H1 (cell line): ENCODE measurements around the gene GLT8D1.

ENCODE experiments used
- CEBPB ChIP-seq: IDR thresholded peaks from 2 replicates; pipeline ENCODE4 v1.6.1; 2012; ENCODE audit warnings: low read depth, low read length
- CREB1 ChIP-seq: IDR thresholded peaks from 2 replicates; pipeline ENCODE4 v1.6.1; 2012; ENCODE audit warnings: inconsistent platforms
- EZH2 ChIP-seq: fragments of 200-600 bp; sonication (generic); IDR thresholded peaks from 2 replicates; pipeline ENCODE4 v1.7.1; 2012; ENCODE audit warnings: low read depth, mild to moderate bottlenecking, moderate library complexity, low read length, inconsistent platforms; ENCODE audit not compliant: severe bottlenecking
- HDAC6 ChIP-seq: IDR thresholded peaks from one replicate; pipeline ENCODE4 v1.7.1; 2012; ENCODE audit warnings: low read depth, mild to moderate bottlenecking, inconsistent platforms, low read length, moderate library complexity
- POLR2AphosphoS5 ChIP-seq: IDR thresholded peaks from 2 replicates; pipeline ENCODE4 v1.6.1; 2011; ENCODE audit warnings: low read depth, low read length
- SIRT6 ChIP-seq: IDR thresholded peaks from one replicate; pipeline ENCODE4 v1.7.1; 2012; ENCODE audit warnings: low read length, inconsistent platforms
- SP4 ChIP-seq: IDR thresholded peaks from 2 replicates; pipeline ENCODE4 v1.6.1; 2012; ENCODE audit warnings: low read length, inconsistent platforms
- ZNF274 ChIP-seq: IDR thresholded peaks from 2 replicates; pipeline ENCODE4 v1.7.0; 2012; ENCODE audit warnings: low read length, borderline replicate concordance; ENCODE audit errors: extremely low read depth
- TF ChIP-seq, protein P1 (sequence below), 3 experiments: IDR thresholded peaks; 1 replicate in 2 of 3; 2 replicates in 1 of 3; pipeline versions ENCODE4 v1.5.1 to v1.6.1; 2011; ENCODE audit warnings: low read length in 3 of 3, mild to moderate bottlenecking in 3 of 3, inconsistent platforms in 2 of 3, low read depth in 1 of 3, moderate library complexity in 1 of 3; ENCODE audit not compliant: insufficient read depth in 1 of 3; ENCODE audit errors: control extremely low read depth in 1 of 3

GRCh38 chr3:52679811-52680210, 25.8 kb downstream of the GLT8D1 start:
- TF ChIP-seq, protein P1, sequence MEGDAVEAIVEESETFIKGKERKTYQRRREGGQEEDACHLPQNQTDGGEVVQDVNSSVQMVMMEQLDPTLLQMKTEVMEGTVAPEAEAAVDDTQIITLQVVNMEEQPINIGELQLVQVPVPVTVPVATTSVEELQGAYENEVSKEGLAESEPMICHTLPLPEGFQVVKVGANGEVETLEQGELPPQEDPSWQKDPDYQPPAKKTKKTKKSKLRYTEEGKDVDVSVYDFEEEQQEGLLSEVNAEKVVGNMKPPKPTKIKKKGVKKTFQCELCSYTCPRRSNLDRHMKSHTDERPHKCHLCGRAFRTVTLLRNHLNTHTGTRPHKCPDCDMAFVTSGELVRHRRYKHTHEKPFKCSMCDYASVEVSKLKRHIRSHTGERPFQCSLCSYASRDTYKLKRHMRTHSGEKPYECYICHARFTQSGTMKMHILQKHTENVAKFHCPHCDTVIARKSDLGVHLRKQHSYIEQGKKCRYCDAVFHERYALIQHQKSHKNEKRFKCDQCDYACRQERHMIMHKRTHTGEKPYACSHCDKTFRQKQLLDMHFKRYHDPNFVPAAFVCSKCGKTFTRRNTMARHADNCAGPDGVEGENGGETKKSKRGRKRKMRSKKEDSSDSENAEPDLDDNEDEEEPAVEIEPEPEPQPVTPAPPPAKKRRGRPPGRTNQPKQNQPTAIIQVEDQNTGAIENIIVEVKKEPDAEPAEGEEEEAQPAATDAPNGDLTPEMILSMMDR (IDR thresholded peaks at IDR 0.05; ENCODE audit: control extremely low read depth in 1 of 3, insufficient read depth in 1 of 3, low read depth in 1 of 3, low read length in 3 of 3) = no peak
- TF ChIP-seq POLR2AphosphoS5 = no peak
- TF ChIP-seq CEBPB = no peak
- TF ChIP-seq ZNF274 = no peak
- TF ChIP-seq SIRT6 = no peak
- no peak for TF ChIP-seq HDAC6
- no peak for TF ChIP-seq SP4
- no peak for TF ChIP-seq EZH2
- no peak for TF ChIP-seq CREB1
